Stimulated activated CD4-positive, alpha-beta T cell treated with anti-CD3 and anti-CD28 coated beads, Interleukin-2, amount 100 ng/mL, for 4 hours (primary cell): ENCODE measurements around the gene PTBP1.
"Not testable (repeated sequence)": the region's sequence is repeated elsewhere in the genome, so short reads cannot be mapped to it uniquely, and the experiment has no call there.

Experiments used
- DNase-seq: peaks from one replicate; pipeline ENCODE4 v3.0.0-alpha.2; 2020; ENCODE audit warnings: low read depth

Gene PTBP1

DNA sequence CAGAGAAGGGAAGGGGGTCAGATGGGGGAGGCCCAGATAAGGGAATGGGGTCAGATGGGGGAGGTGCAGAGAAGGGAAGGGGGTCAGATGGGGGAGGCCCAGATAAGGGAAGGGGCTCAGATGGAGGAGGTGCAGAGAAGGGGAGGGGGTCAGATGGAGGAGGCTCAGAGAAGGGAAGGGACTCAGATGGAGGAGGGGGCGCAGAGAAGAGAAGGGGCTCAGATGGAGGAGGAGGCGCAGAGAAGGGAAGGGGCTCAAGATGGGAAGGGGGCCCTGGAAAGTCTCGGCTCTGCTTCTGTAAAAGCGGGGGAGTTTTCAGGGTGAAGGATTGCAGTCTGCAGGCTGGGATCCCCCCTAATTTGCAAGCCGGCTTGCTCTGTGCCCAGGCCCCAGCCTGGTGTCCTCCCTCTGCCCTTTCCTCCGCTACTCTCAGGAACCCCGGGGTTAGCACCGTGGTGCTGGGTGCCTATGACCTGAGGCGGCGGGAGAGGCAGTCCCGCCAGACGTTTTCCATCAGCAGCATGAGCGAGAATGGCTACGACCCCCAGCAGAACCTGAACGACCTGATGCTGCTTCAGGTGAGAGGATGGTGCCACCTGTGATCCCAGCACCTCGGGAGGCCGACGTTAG lies 32.0 kb downstream of the PTBP1 start:
- no peak for DNase-seq

DNA sequence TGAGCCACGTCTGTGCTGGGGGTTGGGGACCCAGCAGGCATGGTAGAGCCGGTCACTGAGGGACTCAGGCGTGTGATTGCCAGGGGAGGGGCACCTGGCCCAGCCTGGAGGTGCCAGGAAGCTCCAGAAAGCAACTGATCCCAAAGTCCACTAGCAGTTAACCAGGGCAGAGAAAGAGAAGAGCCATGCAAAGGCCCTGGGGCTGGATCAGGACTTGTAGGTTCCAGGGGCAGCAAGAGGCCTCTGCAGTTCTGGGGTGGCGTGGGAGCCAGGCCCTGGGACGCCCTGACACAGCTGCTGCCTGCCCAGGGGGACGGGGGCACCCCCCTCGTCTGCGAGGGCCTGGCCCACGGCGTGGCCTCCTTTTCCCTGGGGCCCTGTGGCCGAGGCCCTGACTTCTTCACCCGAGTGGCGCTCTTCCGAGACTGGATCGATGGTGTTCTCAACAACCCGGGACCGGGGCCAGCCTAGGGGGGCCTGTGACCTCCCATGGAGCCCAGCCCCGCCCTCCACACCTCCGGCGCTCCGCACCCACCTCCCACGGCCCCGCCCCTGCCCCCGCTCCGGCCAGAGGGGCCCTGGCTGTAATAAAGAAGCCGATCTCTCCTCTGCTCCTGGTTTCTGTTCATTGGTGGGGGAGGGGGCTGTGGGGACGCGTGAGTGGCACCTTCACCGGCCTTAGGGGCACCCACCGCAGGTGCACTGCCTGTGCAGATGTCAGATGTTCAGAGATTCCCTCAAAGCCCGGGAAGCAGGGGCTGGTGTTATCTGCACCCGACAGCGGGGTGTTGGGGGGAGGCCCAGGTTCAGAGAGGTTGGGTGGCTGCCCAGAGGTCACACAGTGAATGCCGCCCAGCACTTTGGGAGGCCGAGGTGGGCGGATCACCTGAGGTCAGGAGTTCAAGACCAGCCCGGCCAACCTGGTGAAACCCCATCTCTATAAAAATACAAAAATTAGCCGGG lies 34.4 kb downstream of the PTBP1 start:
- DNase-seq, result no peak

DNA sequence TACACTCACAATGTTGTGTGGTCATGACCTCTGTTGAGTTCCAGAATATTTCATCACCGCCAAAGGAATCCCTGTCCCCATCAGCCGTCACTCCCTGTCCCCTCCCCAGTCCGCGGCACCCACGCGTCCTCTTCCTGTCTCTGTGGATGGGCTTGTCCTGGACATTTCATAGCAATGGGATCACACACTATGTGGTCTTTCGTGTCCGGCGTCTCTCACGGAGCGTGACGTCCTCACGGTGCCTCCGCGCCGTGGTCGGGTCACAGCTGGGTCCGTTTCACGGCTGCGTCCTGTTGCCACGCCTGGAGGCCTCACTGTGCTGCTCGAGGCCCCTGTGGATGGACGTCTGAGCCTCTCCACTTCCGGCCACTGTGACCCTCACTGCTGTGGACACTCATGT lies 37.0 kb downstream of the PTBP1 start:
- DNase-seq, result no peak

DNA sequence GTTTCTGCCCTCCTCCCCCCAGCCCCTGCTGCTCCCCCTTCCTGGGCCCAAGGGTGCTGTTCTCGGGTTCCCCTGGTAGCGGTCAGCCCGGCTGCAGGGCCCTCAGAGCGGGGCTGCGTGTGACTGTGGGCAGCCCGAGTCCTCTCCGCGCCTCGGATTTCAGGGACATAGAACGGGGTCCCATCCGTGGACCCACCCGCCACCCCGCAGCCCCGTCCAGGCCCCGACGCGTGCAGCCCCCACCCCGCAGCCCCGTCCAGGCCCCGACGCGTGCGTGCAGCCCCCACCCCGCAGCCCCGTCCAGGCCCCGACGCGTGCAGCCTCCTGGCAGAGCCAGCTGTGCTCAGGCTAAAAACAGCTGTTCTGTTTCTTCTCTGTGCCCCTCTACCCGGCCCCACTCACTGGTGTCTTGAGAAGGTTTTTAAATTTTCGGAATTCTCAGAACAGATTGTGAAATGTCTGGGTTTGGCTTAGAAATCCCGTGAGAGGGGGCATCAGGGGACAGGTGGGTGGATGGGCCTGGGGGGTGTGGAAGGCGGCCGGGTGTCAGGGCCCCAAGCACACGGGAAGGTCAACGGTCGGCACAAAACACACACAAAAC lies 38.1 kb downstream of the PTBP1 start:
- DNase-seq, result no peak

DNA sequence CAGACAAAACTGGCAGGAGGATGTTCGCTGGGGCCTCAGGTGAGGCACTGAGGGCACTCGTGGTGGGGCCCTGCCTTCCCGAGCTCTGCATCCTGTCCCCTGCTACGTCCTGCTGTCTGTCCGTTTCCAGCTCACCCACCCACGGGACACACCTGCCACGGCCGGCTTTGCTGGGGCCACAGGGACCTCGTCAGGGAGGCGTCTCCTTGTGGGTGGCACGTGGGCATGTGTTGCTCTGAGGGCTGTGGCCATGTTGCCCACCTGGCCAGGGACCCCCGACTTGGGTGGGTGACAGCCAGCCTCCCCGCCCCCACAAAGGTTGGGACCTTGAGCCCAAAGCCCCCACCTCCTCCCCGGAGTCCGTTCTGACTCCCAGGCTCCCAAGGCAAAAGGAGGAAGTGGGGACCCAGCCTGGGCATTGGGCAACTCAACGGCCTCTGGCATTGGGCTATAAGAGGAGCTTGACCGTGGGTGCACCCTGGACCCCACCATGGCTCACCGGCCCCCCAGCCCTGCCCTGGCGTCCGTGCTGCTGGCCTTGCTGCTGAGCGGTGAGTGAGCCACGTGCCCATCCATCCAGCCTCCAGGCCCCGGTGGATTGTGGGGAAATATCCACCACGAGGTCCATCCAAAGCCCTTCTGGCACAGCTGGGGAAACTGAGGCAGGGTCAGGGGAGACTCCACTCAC lies 43.4 kb downstream of the PTBP1 start, which contains the start of gene PRTN3:
TSS of gene PRTN3 (plus strand) at position 481 of the 688 bp plus-strand sequence. CDS start at position 491, 10 bp downstream.
- DNase-seq, result no peak

DNA sequence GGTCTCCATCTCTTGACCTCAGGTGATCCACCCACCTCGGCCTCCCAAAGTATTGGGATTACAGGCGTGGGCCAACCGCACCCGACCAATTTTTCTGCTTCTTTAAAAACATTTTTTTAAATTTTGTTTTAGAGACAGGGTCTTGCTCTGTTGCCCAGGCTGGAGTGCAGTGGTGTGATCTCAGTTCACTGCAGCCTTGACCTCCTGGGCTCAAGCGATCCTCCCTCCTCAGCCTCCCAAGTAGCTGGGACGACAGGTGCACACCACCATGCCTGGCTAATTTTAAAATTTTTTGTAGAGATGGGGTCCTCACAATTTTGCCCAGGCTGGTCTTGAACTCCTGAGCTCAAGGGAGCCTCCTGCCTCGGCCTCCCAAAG lies 45.5 kb downstream of the PTBP1 start:
- DNase-seq, result not testable (repeated sequence)

DNA sequence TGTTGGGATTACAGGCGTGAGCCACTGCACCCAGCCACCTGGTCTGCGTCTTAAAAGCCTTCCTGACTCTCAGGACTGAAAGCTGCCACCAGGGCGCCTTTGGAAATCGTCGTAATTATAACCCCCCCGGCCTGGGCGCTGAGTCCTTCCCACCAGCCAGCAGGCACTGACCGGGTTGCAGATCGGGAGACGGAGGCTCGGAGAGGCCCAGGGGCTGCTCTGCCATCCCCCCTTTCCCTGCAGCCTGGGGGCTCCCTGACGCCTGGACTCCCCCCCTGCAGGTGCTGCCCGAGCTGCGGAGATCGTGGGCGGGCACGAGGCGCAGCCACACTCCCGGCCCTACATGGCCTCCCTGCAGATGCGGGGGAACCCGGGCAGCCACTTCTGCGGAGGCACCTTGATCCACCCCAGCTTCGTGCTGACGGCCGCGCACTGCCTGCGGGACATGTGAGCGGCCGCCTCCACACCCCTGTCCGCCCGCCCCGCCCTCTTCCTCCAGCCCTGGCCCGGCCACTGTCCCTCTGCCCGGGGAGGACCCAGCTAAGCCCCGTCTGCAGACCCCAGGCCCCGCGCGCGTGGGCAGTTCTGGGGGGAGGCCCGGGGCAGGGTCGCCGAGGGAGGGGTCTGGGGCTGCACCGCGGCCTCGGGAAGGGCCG lies 46.1 kb downstream of the PTBP1 start:
- no peak for DNase-seq

DNA sequence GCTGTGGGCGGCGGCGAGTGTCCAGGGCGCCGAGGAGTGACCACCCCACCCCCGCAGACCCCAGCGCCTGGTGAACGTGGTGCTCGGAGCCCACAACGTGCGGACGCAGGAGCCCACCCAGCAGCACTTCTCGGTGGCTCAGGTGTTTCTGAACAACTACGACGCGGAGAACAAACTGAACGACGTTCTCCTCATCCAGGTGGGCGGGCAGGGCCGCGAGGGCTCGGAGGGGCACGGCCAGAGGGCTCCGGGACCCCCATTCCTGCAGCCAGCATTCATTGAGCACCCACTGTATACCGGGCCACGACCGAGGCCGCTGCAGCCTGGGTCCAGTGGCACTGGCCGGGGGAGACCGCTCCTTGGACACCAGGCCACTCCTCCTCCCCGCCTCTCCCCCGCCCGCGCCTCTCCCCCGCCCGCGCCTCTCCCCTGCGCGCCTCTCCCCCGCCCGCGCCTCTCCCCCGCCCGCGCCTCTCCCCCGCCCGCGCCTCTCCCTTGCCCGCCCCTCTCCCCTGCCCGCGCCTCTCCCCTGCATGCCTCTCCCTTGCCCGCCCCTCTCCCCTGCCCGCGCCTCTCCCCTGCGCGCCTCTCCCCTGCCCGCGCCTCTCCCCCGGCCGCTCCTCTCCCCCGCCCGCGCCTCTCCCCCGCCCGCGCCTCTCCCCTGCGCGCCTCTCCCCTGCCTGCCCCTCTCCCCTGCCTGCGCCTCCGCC lies 46.7 kb downstream of the PTBP1 start:
- no peak for DNase-seq

DNA sequence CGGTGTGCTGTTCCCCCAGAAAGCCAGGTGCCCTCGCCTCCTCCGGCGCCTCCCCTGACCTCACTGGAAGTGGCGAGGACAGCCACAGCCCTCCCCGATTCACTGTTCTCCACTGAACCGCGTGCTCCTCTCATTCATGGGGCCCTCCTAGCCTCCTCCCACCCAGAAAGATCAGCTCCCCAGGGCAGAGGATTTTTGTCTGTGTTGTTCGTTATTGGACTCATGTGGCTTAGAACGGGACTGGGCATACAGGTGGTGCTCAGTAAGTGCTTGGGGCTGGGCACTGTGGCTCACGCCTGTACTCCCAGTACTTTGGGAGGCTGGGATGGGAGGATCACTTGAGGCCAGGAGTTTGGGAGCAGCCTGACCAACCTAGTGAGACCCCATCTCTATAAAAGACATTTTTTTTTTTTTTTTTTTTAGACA lies 47.3 kb downstream of the PTBP1 start:
- DNase-seq, result no peak

DNA sequence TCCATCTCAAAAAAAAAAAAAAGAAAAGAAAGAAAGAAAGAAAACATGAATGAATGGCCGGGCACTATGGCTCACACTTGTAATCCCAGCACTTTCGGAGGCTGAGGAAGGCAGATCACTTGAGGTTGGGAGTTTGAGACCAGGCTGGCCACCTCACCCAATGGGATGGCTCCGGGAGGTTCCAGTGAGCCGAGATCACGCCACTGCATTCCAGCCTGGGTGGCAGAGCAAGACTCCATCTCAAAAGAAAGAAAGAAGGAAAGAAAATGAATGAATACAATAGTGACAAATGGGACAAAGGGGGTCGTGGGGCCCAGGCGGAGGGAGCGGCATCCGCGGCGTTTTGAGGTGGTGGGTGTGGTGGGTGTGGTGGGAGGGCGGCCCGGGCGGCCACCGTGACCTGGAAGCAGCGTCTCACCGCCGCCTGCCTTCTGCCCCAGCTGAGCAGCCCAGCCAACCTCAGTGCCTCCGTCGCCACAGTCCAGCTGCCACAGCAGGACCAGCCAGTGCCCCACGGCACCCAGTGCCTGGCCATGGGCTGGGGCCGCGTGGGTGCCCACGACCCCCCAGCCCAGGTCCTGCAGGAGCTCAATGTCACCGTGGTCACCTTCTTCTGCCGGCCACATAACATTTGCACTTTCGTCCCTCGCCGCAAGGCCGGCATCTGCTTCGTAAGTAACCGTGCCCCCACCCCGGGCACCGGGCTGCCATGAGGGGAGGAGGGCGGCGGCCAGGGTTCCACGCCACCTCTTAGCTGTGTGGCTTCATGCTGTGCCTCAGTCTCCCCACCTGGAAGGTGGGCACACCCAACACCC lies 48.7 kb downstream of the PTBP1 start:
- DNase-seq, result no peak

DNA sequence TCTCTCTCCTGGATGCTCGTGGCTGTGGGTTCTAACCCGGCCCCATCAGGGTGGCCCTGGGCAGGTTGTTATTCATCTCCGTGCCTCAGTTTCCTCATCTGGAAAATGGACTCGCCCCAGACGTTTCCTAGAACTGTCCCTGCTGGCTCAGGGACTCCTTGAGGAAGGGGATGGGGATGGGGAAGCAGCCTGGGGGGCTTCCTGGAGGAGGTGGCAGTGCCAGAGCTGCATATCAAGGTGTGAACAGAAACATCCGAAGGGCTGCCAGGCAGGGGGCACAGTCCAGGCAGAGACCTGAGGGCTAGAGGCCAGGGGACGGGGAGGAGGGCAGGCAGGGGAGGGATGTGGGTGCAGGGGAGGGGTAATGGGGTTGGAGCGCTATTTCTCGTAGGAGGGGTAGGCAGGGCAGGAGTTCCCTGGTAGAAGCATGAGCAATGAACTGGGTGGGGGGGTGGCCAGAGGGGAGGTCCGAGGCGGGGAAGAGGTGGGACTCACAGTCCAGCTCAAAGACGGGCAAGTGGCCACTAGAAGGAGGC lies 51.2 kb downstream of the PTBP1 start:
- DNase-seq, result no peak

DNA sequence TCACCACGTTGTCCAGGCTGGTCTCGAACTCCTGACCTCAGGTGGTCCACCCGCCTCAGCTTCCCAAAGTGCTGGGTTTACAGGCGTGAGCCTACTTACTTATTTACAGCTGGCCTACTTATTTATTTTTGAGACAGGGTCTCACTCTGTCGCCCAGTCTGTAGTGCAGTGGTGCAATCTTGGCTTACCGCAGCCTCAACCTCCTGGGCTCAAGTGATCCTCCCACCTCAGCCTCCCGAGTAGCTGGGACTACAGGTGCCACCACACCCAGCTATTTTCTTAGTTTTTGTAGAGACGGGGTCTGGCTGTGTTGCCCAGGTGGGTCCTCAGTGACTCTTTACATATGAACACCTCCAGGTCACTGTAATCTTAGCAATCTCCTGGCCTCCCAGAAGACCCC lies 51.9 kb downstream of the PTBP1 start:
- not testable (repeated sequence) for DNase-seq

DNA sequence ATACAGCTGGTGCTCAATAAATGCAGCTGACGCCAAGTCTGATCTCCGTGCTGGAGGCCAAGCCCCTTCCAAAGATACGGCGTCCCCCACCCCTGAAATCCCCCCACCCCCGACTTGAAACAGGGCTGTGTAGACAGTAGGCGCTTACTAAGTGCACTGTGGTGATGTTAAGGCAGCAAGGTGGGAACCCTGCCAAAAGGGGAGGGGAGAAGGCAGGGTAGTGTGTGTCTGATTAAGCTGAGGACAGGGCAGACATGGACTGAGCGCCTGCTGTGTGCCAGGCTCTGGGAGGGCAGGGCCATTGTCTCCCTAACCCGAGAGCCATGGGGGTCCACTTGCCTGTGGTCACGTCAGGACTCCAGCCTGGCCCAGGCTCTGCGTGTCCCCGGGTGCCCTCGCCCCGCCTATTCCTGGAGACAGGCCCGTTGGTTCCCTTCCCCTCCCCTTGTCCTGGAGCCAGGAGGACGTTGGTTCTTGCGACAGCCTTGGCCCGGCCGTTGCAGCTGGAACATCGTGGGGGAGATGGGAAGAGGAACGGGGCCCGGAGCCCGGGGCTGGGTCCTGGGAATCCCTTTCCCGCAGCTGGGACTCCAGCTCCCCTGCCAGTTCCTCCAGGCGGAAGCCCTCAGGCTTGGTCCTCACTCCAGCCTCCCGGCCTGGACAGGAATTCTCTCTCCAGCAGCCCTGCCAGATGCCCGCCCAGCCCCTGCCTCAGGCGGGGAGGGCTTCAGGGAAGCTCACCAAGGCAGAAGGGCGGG lies 53.1 kb downstream of the PTBP1 start:
- no peak for DNase-seq

DNA sequence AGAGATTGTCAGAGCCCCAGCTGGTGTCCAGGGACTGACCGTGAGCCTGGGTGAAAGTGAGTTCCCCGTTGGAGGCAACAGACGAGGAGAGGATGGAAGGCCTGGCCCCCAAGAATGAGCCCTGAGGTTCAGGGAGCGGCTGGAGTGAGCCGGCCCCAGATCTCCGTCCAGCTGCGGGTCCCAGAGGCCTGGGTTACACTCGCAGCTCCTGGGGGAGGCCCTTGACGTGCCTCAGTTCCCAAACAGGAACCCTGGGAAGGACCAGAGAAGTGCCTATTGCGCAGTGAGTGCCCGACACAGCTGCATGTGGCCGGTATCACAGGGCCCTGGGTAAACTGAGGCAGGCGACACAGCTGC lies 53.7 kb downstream of the PTBP1 start:
- no peak for DNase-seq

DNA sequence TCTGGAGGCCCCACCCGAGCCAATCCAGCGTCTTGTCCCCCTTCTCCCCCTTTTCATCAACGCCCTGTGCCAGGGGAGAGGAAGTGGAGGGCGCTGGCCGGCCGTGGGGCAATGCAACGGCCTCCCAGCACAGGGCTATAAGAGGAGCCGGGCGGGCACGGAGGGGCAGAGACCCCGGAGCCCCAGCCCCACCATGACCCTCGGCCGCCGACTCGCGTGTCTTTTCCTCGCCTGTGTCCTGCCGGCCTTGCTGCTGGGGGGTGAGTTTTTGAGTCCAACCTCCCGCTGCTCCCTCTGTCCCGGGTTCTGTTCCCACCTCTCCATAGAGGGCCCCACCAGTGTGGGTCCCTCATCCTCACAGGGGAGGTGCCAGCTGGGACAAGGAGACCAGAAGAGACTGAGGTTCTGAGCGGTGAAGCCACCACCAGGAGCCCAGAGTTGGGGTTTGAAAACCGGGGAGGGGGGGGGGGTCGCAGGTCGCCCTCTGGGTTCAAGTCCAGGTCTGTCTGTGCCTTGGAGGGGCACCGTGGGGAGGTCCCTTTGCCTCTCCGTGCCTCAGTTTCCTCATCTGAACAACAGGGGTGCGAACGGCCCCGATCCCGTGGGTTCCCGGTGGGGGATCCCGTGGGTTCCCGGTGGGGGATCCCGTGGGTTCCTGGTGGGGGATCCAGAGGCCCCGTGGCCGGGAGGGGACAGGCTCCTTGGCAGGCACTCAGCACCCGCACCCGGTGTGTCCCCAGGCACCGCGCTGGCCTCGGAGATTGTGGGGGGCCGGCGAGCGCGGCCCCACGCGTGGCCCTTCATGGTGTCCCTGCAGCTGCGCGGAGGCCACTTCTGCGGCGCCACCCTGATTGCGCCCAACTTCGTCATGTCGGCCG lies 55.1 kb downstream of the PTBP1 start, which contains the start of gene ELANE:
TSS of gene ELANE (plus strand) at position 168 of the 878 bp plus-strand sequence. CDS start at position 194, 26 bp downstream.
- DNase-seq, result no peak

DNA sequence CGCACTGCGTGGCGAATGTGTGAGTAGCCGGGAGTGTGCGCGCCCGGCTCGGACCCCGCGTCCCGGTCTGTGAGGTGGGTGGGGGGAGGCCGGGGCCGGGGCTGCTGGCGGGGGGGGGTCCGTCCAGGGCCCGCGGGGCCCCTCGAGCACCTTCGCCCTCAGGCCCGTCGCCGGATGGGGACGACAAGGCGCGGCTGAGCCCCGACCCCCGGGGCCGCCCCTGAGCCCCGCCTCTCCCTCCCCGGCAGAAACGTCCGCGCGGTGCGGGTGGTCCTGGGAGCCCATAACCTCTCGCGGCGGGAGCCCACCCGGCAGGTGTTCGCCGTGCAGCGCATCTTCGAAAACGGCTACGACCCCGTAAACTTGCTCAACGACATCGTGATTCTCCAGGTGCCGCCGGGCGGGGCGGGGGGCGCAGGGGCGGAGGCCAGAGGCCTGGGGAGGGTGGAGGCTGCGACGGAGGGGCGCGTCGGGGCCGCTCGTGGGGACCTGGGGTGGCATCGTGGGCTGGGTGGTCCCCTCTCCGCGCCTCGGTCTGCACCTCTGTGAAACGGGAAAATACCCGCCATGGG lies 55.8 kb downstream of the PTBP1 start:
- DNase-seq, result no peak

DNA sequence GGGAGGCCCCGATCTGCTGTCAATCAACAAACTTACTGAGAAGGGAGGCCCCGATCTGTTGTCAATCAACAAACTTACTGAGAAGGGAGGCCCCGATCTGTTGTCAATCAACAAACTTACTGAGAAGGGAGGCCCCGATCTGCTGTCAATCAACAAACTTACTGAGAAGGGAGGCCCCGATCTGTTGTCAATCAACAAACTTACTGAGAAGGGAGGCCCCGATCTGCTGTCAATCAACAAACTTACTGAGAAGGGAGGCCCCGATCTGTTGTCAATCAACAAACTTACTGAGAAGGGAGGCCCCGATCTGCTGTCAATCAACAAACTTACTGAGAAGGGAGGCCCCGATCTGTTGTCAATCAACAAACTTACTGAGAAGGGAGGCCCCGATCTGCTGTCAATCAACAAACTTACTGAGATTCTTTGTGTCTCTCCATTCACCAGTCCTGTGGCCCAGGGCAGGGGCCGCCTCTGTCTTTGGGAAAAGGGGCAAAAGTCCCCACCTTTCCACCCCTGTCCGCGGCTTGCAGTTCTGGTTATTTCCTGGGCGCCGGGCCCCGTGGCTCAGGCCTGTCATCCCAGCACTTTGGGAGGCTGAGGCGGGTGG lies 56.5 kb downstream of the PTBP1 start:
- DNase-seq, result not testable (repeated sequence)
